ENCODE measurements around the gene MRPS27. TPM values are rescaled to one million over a fixed set of nuclear protein-coding genes. Genes with fewer than 3 reads are reported as not detected.

The MRPS27 gene
- total and polyA plus RNA-seq, 2 of the 13 experiments (the other 11 are each of a cell fraction or from before 2014, with no cell fraction given) = 71.8 to 115 TPM

GRCh38 chr5:72319976-72320752 is at the start of gene MRPS27, which contains the start of gene PTCD2 (continued):
- TF ChIP-seq CEBPG (CRISPR knock-in tag; IDR thresholded peaks at IDR 0.05) (no peak), SNAPC2 (CRISPR knock-in tag; IDR thresholded peaks at IDR 0.05) (0 out of 2 replicates have a peak, but pooled peaks have one; percentile 32), GABPB1 (CRISPR knock-in tag; IDR thresholded peaks at IDR 0.05) (peak; percentile 90), E2F2 (CRISPR knock-in tag; IDR thresholded peaks at IDR 0.05; ENCODE audit: borderline replicate concordance) (no peak), ZSCAN25 (CRISPR knock-in tag; IDR thresholded peaks at IDR 0.05) (peak; percentile 32; the same call in 1 of the 2 replicates), RARA (CRISPR knock-in tag; IDR thresholded peaks at IDR 0.05) (peak; percentile 28; the same call in 1 of the 2 replicates), ZNF513 (CRISPR knock-in tag; conservative IDR thresholded peaks at IDR 0.05) (no peak), ELF3 (CRISPR knock-in tag; IDR thresholded peaks at IDR 0.05) (peak; percentile 11; the same call in 1 of the 2 replicates), AHDC1 (CRISPR knock-in tag; IDR thresholded peaks at IDR 0.05; ENCODE audit: borderline replicate concordance) (0 out of 2 replicates have a peak, but pooled peaks have one; percentile 25), ZIK1 (CRISPR knock-in tag; IDR thresholded peaks at IDR 0.05; ENCODE audit: borderline replicate concordance, low read depth) (no peak), TBX3 (IDR thresholded peaks at IDR 0.05; ENCODE audit: borderline replicate concordance) (no peak), ZNF558 (CRISPR knock-in tag; IDR thresholded peaks at IDR 0.05; ENCODE audit: borderline replicate concordance) (0 out of 2 replicates have a peak, but pooled peaks have one; percentile 50), CCAR2 (optimal IDR thresholded peaks at IDR 0.05; ENCODE audit: low read depth, low read length) (no peak), IRF2 (CRISPR knock-in tag; IDR thresholded peaks at IDR 0.05) (peak; percentile 28; the same call in 1 of the 2 replicates), ZFP1 (CRISPR knock-in tag; IDR thresholded peaks at IDR 0.05) (peak; percentile 63; the same call in 1 of the 2 replicates), ZSCAN29 (CRISPR knock-in tag; conservative IDR thresholded peaks at IDR 0.05) (no peak; the same call in 1 of the 2 replicates), JDP2 (CRISPR knock-in tag; IDR thresholded peaks at IDR 0.05; ENCODE audit: borderline replicate concordance) (no peak), ARNTL (CRISPR knock-in tag; IDR thresholded peaks at IDR 0.05) (peak; percentile 46; the same call in 1 of the 2 replicates), ZNF670 (CRISPR knock-in tag; IDR thresholded peaks at IDR 0.05; ENCODE audit: borderline replicate concordance) (0 out of 2 replicates have a peak, but pooled peaks have one; percentile 26), SMYD3 (CRISPR knock-in tag; IDR thresholded peaks at IDR 0.05) (no peak)

Data from HepG2 (cell line).